Vagina (tissue), 2 donors: ENCODE results near the gene GABRB2. TPM values are rescaled to one million over a fixed set of nuclear protein-coding genes. Genes with fewer than 3 reads are reported as not detected.

ENCODE experiments used
- DNase-seq, 2 donors: peaks; one replicate each; pipeline ENCODE4 v3.0.0-alpha.2; 2017; ENCODE audit errors: extremely low spot score in 2 of 2
- H3K27ac ChIP-seq: fragments of 200-600 bp; sonication (generic); one replicate; pipeline ENCODE4 v1.5.1; 2019
- H3K27me3 ChIP-seq: fragments of 200-600 bp; sonication (generic); one replicate; pipeline ENCODE4 v1.5.1; 2019
- H3K36me3 ChIP-seq, 2 donors: fragments of 200-600 bp; sonication (generic); one replicate each; pipeline ENCODE4 v1.5.1; 2017 to 2019
- H3K4me1 ChIP-seq: fragments of 200-600 bp; sonication (generic); one replicate; pipeline ENCODE4 v1.5.1; 2019
- H3K4me3 ChIP-seq, 2 donors: fragments of 200-600 bp; sonication (generic); 1 replicate in 1 of 2; 2 replicates in 1 of 2; pipeline ENCODE4 v1.5.1; 2016 to 2019
- H3K9me3 ChIP-seq: fragments of 200-600 bp; sonication (generic); one replicate; pipeline ENCODE4 v1.5.1; 2019
- CTCF ChIP-seq, 3 experiments: fragments of 450-650 bp in 2 of 3; fragments of 200-600 bp in 1 of 3; sonication (generic) in 1 of 3; IDR thresholded peaks; one replicate each; pipeline ENCODE4 v1.5.1; 2017 to 2019; ENCODE audit warnings: antibody characterized with exemption in 3 of 3, mild to moderate bottlenecking in 2 of 3, moderate library complexity in 2 of 3
- POLR2A ChIP-seq, 2 donors: fragments of 450-650 bp; IDR thresholded peaks; one replicate each; pipeline ENCODE4 v1.6.1; 2017; ENCODE audit warnings: antibody characterized with exemption in 2 of 2, mild to moderate bottlenecking in 2 of 2, moderate library complexity in 2 of 2
- POLR2AphosphoS5 ChIP-seq, 2 donors: sonication (generic); formaldehyde crosslinking; IDR thresholded peaks; one replicate each; pipeline ENCODE4 v1.9.0; 2017; ENCODE audit warnings: antibody characterized with exemption in 2 of 2, mild to moderate bottlenecking in 2 of 2, low read depth in 1 of 2; ENCODE audit not compliant: insufficient read depth in 1 of 2
- intact Hi-C: fragments of 100-400 bp; cut with DNase I; formaldehyde crosslinking; loops from one replicate; pipeline ENCODE4 v1.15.1; 2023
- total RNA-seq: library from RNA; depleted of rRNA; stranded (reverse); fragments of >200 nt; gene quantifications from one replicate; pipeline ENCODE4 v1.2.3, GENCODE V29; 2016

The GABRB2 gene
- total RNA-seq, 1 donor from 2014 or later, result under 0.01 TPM

GRCh38 chr5:161376034-161376433, 170.5 kb downstream of the GABRB2 start:
- no peak for DNase-seq
- no peaks in the 10 kb centered on the region for H3K27me3 ChIP-seq
- H3K27ac ChIP-seq, result no peak overlapping the region
- no peaks in the 10 kb centered on the region for H3K36me3 ChIP-seq
- no peak for TF ChIP-seq POLR2A (IDR thresholded peaks at IDR 0.05)
- TF ChIP-seq POLR2AphosphoS5 (IDR thresholded peaks at IDR 0.05; ENCODE audit: insufficient read depth in 1 of 2, low read depth in 1 of 2), result no peak
- TF ChIP-seq CTCF (IDR thresholded peaks at IDR 0.05), result no peak
- H3K4me1 ChIP-seq, result no peaks in the 10 kb centered on the region
- intact Hi-C loops, result no loop called here
- no peaks in the 10 kb centered on the region for H3K9me3 ChIP-seq
- H3K4me3 ChIP-seq, result no peak overlapping the region

GRCh38 chr5:161373345-161373707, 173.2 kb downstream of the GABRB2 start:
- no peak overlapping the region for H3K4me3 ChIP-seq
- DNase-seq, result no peak
- H3K4me1 ChIP-seq, result no peaks in the 10 kb centered on the region
- H3K27ac ChIP-seq, result no peak overlapping the region
- no peaks in the 10 kb centered on the region for H3K9me3 ChIP-seq
- H3K27me3 ChIP-seq, result no peaks in the 10 kb centered on the region
- H3K36me3 ChIP-seq, result no peaks in the 10 kb centered on the region
- TF ChIP-seq CTCF (IDR thresholded peaks at IDR 0.05) (no peak), POLR2A (IDR thresholded peaks at IDR 0.05) (no peak), POLR2AphosphoS5 (IDR thresholded peaks at IDR 0.05; ENCODE audit: insufficient read depth in 1 of 2, low read depth in 1 of 2) (no peak)
- intact Hi-C loops, result no loop called here

- intact Hi-C loops, result no loop called here
- Histone ChIP-seq H3K27ac (no peak overlapping the region), H3K9me3 (no peaks in the 10 kb centered on the region), H3K36me3 (no peaks in the 10 kb centered on the region), H3K4me1 (no peaks in the 10 kb centered on the region), H3K4me3 (no peak overlapping the region), H3K27me3 (no peaks in the 10 kb centered on the region)
- TF ChIP-seq POLR2AphosphoS5 (IDR thresholded peaks at IDR 0.05; ENCODE audit: insufficient read depth in 1 of 2, low read depth in 1 of 2) (no peak), CTCF (IDR thresholded peaks at IDR 0.05) (no peak), POLR2A (IDR thresholded peaks at IDR 0.05) (no peak)
- DNase-seq, result no peak
Measured at GRCh38 chr5:161372682-161373344, 173.7 kb downstream of the GABRB2 start.

- TF ChIP-seq POLR2AphosphoS5 (IDR thresholded peaks at IDR 0.05; ENCODE audit: insufficient read depth in 1 of 2, low read depth in 1 of 2), result no peak
- no peak for TF ChIP-seq CTCF (IDR thresholded peaks at IDR 0.05)
- TF ChIP-seq POLR2A (IDR thresholded peaks at IDR 0.05), result no peak
- Histone ChIP-seq H3K4me3 (no peak overlapping the region), H3K27me3 (no peaks in the 10 kb centered on the region), H3K27ac (no peak overlapping the region), H3K4me1 (no peaks in the 10 kb centered on the region), H3K36me3 (no peaks in the 10 kb centered on the region), H3K9me3 (no peaks in the 10 kb centered on the region)
- DNase-seq, result no peak
- intact Hi-C loops, result no loop called here
Measured at GRCh38 chr5:161369022-161369421, 177.5 kb downstream of the GABRB2 start.

GRCh38 chr5:161358446-161358845, 188.1 kb downstream of the GABRB2 start:
- DNase-seq, result no peak
- no peaks in the 10 kb centered on the region for H3K9me3 ChIP-seq
- no peaks in the 10 kb centered on the region for H3K4me1 ChIP-seq
- intact Hi-C loops, result no loop called here
- no peaks in the 10 kb centered on the region for H3K27me3 ChIP-seq
- no peak overlapping the region for H3K4me3 ChIP-seq
- TF ChIP-seq CTCF (IDR thresholded peaks at IDR 0.05) (no peak), POLR2A (IDR thresholded peaks at IDR 0.05) (no peak), POLR2AphosphoS5 (IDR thresholded peaks at IDR 0.05; ENCODE audit: insufficient read depth in 1 of 2, low read depth in 1 of 2) (no peak)
- H3K27ac ChIP-seq, result no peak overlapping the region
- no peaks in the 10 kb centered on the region for H3K36me3 ChIP-seq
